ENCODE data around the gene CLCN2. TPM values are rescaled to one million over a fixed set of nuclear protein-coding genes. Genes with fewer than 3 reads are reported as not detected.

The CLCN2 gene
- total RNA-seq, 6 experiments from 2014 or later, result 3.4 to 5.1 (median 4.2) TPM

DNA sequence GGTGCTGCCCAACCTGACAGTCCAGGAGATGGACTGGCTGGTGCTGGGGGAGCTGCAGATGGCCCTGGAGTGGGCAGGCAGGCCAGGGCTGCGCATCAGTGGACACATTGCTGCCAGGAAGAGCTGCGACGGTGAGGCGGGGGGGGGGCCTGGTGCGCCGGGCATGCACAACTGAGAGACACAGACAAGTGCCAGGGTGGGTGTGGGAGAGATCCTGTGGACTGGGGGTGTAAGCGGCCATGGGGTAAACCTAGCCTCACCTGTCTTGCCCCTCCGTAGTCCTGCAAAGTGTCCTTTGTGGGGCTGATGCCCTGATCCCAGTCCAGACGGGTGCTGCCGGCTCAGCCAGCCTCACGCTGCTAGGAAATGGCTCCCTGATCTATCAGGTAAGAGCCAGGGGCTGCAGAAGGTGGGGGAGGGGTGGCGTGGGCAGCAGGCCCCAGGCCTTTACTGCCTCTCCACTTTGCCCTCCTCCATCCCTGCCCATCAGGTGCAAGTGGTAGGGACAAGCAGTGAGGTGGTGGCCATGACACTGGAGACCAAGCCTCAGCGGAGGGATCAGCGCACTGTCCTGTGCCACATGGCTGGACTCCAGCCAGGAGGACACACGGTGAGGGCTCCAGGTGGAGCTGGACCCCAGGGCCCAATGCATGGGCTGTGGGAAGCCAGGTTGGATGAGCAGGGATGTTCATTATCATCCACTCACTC lies 21.8 kb upstream of the CLCN2 start:
- no peak overlapping the region for H3K4me3 Mint-ChIP-seq
- no peak for DNase-seq
- H3K27ac Mint-ChIP-seq, result no peak overlapping the region
- H3K9me3 Mint-ChIP-seq, result no peaks in the 10 kb centered on the region
- H3K27me3 Mint-ChIP-seq (ENCODE audit: insufficient read depth), result peaks cover 32% of the 10 kb centered on the region
- H3K4me1 Mint-ChIP-seq (ENCODE audit: low read depth), result peaks cover 6% of the 10 kb centered on the region; the same call in 1 of the 2 replicates
- TF ChIP-seq, protein P1, sequence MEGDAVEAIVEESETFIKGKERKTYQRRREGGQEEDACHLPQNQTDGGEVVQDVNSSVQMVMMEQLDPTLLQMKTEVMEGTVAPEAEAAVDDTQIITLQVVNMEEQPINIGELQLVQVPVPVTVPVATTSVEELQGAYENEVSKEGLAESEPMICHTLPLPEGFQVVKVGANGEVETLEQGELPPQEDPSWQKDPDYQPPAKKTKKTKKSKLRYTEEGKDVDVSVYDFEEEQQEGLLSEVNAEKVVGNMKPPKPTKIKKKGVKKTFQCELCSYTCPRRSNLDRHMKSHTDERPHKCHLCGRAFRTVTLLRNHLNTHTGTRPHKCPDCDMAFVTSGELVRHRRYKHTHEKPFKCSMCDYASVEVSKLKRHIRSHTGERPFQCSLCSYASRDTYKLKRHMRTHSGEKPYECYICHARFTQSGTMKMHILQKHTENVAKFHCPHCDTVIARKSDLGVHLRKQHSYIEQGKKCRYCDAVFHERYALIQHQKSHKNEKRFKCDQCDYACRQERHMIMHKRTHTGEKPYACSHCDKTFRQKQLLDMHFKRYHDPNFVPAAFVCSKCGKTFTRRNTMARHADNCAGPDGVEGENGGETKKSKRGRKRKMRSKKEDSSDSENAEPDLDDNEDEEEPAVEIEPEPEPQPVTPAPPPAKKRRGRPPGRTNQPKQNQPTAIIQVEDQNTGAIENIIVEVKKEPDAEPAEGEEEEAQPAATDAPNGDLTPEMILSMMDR (IDR thresholded peaks at IDR 0.05), result no peak
- H3K36me3 Mint-ChIP-seq (ENCODE audit: low read depth), result no peaks in the 10 kb centered on the region

DNA sequence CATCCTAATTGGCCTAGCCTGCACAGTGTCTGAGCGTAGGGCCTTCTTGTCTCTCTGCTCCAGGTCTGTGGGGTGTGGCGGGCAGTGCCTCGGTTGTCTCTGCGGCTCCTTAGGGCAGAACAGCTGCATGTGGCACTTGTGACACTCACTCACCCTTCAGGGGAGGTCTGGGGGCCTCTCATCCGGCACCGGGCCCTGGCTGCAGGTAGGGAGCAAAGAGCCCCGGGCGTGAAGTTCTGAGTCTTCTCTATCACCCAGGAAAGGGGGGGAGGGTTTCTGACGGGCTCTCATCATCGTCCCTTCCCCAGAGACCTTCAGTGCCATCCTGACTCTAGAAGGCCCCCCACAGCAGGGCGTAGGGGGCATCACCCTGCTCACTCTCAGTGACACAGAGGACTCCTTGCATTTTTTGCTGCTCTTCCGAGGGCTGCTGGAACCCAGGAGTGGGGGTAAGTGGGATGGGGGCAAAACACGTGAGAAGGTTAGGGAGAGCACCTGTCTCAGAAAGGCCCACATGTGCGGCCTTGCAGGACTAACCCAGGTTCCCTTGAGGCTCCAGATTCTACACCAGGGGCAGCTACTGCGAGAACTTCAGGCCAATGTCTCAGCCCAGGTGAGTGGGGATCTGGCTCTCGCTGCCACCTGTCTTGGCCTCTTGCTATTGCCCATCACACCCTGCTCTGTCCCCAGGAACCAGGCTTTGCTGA lies 21.1 kb upstream of the CLCN2 start:
- TF ChIP-seq, protein P1 (IDR thresholded peaks at IDR 0.05), result no peak
- Mint-ChIP-seq H3K4me1 (ENCODE audit: low read depth) (peaks cover 6% of the 10 kb centered on the region; the same call in 1 of the 2 replicates), H3K4me3 (no peak overlapping the region), H3K27ac (no peak overlapping the region), H3K27me3 (ENCODE audit: insufficient read depth) (peaks cover 30% of the 10 kb centered on the region), H3K36me3 (ENCODE audit: low read depth) (no peaks in the 10 kb centered on the region), H3K9me3 (no peaks in the 10 kb centered on the region)
- DNase-seq, result no peak

DNA sequence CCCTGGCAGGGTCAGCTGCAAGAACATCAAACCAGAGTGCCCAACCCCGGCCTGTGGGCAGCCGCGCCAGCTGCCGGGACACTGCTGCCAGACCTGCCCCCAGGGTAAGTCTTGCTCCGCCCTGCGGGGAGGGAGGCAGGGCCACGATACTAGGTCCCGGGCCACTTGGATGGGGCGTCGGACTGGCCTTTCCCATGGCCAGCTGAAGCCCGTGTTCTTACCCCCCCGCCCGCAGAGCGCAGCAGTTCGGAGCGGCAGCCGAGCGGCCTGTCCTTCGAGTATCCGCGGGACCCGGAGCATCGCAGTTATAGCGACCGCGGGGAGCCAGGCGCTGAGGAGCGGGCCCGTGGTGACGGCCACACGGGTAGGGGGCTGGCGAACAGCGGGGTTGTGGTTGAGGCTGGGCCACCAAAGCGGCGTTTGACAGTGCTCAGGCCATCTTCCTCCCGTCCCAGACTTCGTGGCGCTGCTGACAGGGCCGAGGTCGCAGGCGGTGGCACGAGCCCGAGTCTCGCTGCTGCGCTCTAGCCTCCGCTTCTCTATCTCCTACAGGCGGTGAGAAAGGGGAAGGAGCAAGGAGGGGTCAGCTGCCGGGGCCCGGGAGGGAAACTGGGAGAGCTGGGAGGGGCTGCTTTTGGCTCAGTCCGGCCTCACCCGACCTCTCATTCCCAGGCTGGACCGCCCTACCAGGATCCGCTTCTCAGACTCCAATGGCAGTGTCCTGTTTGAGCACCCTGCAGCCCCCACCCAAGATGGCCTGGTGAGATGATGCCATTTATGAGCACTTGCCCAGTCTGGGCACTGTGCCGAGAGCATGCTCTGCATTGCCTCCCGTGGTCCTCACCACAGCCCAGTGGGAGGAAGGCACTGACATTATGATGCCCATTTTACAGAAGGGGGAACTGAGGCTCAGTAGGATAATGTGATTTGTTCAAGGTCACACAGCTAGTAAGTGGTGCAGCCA lies 20.1 kb upstream of the CLCN2 start:
- Mint-ChIP-seq H3K36me3 (ENCODE audit: low read depth) (no peaks in the 10 kb centered on the region), H3K4me3 (no peak overlapping the region), H3K4me1 (ENCODE audit: low read depth) (peaks cover 6% of the 10 kb centered on the region; the same call in 1 of the 2 replicates), H3K27me3 (ENCODE audit: insufficient read depth) (peaks cover 36% of the 10 kb centered on the region), H3K9me3 (no peaks in the 10 kb centered on the region), H3K27ac (no peak overlapping the region)
- TF ChIP-seq, protein P1 (IDR thresholded peaks at IDR 0.05), result no peak
- no peak for DNase-seq

DNA sequence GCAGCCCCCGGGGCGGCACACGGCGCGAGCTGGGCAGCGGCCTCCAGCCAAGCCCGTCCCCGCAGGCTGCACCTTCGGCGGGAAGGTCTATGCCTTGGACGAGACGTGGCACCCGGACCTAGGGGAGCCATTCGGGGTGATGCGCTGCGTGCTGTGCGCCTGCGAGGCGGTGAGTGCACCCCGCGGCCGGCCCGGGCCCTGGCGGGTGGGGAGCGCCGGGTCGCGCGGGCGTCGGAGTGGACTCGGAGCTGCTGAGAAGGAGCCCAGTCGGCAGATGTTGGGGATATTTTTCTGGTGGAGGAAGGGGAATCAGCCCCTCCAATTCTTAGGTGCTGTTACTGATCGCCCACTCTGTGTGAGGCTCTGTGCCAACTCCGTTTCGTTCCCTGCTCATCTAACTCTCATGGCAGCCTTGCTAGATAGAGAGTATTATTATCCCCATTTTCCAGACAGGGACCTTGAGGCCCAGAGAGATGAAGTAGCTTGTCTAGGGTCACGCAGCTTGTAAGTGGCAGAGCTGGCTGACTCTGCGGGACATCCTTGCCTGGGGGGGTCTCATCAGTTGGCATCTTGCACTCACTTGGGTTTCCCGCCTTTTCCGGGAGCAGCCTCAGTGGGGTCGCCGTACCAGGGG lies 19.3 kb upstream of the CLCN2 start:
- peaks cover 44% of the 10 kb centered on the region for H3K27me3 Mint-ChIP-seq (ENCODE audit: insufficient read depth)
- H3K36me3 Mint-ChIP-seq (ENCODE audit: low read depth), result no peaks in the 10 kb centered on the region
- no peaks in the 10 kb centered on the region for H3K9me3 Mint-ChIP-seq
- H3K4me1 Mint-ChIP-seq (ENCODE audit: low read depth), result peaks cover 6% of the 10 kb centered on the region; the same call in 1 of the 2 replicates
- no peak overlapping the region for H3K4me3 Mint-ChIP-seq
- DNase-seq, result no peak
- TF ChIP-seq, protein P1 (IDR thresholded peaks at IDR 0.05), result no peak
- no peak overlapping the region for H3K27ac Mint-ChIP-seq

DNA sequence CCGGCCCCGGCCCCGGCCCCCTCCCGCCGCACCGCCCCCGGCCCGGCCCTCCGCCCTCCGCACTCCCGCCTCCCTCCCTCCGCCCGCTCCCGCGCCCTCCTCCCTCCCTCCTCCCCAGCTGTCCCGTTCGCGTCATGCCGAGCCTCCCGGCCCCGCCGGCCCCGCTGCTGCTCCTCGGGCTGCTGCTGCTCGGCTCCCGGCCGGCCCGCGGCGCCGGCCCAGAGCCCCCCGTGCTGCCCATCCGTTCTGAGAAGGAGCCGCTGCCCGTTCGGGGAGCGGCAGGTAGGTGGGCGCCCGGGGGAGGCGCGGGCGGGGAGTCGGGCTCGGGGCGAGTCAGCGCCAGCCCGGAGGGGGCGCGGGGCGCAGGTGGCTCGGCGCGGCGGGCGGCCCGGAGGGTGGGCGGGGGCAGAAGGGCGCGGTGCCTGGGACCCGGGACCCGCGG lies 18.8 kb upstream of the CLCN2 start:
- no peak overlapping the region for H3K4me3 Mint-ChIP-seq
- H3K9me3 Mint-ChIP-seq, result no peaks in the 10 kb centered on the region
- H3K36me3 Mint-ChIP-seq (ENCODE audit: low read depth), result no peaks in the 10 kb centered on the region
- peaks cover 49% of the 10 kb centered on the region for H3K27me3 Mint-ChIP-seq (ENCODE audit: insufficient read depth)
- H3K27ac Mint-ChIP-seq, result no peak overlapping the region
- H3K4me1 Mint-ChIP-seq (ENCODE audit: low read depth), result peaks cover 6% of the 10 kb centered on the region; the same call in 1 of the 2 replicates
- TF ChIP-seq, protein P1 (IDR thresholded peaks at IDR 0.05), result no peak
- DNase-seq, result no peak

All from HFFc6 (cell line).